Mucosa of stomach (tissue), 1 donor: ENCODE measurements around the gene ADM2.

ENCODE experiments used
- H3K27me3 ChIP-seq: one replicate; pipeline ENCODE4 v1.7.0; 2013; ENCODE audit warnings: mild to moderate bottlenecking, low read length; ENCODE audit not compliant: control insufficient read depth, insufficient read depth
- H3K36me3 ChIP-seq: one replicate; pipeline ENCODE4 v1.7.0; 2013; ENCODE audit warnings: low read length; ENCODE audit not compliant: control insufficient read depth, insufficient read depth
- H3K4me1 ChIP-seq: one replicate; pipeline ENCODE4 v1.7.0; 2013; ENCODE audit warnings: mild to moderate bottlenecking, low read length; ENCODE audit not compliant: control insufficient read depth, insufficient read depth
- H3K4me3 ChIP-seq: one replicate; pipeline ENCODE4 v1.7.0; 2013; ENCODE audit warnings: low read length
- H3K9ac ChIP-seq: one replicate; pipeline ENCODE4 v1.7.0; 2013; ENCODE audit warnings: mild to moderate bottlenecking, low read length, moderate library complexity
- H3K9me3 ChIP-seq: one replicate; pipeline ENCODE4 v1.7.0; 2013; ENCODE audit warnings: mild to moderate bottlenecking, low read length, moderate library complexity; ENCODE audit not compliant: control insufficient read depth
- donor health status: Pancreatic carcinoma.

The ADM2 gene

GRCh38 chr22:50473855-50474671 is 7.3 kb upstream of the ADM2 start:
- Histone ChIP-seq H3K9me3 (no peaks in the 10 kb centered on the region), H3K9ac (peak overlapping the region; percentile 64), H3K27me3 (no peaks in the 10 kb centered on the region), H3K36me3 (no peaks in the 10 kb centered on the region), H3K4me3 (peak overlapping the region; percentile 9), H3K4me1 (peaks cover 56% of the 10 kb centered on the region)

GRCh38 chr22:50474710-50475651 is 6.4 kb upstream of the ADM2 start, which contains the start of gene SBF1:
SBF1 (minus strand) TSS chr22:50475035; CDS start chr22:50474840, 195 bp downstream.
- peaks cover 3% of the 10 kb centered on the region for H3K27me3 ChIP-seq
- peak within 1 kb of the TSS; percentile 46 for H3K4me3 ChIP-seq
- peak within 1 kb of the TSS; percentile 83 for H3K9ac ChIP-seq
- H3K36me3 ChIP-seq: no peaks in the 10 kb centered on the region
- H3K4me1 ChIP-seq: peaks cover 47% of the 10 kb centered on the region
- no peaks in the 10 kb centered on the region for H3K9me3 ChIP-seq

- peak overlapping the region; percentile 46 for H3K4me3 ChIP-seq
- H3K9me3 ChIP-seq: no peaks in the 10 kb centered on the region
- H3K9ac ChIP-seq: peak overlapping the region; percentile 83
These were observed 5.7 kb upstream of the ADM2 start for GRCh38 chr22:50475652-50476002.

GRCh38 chr22:50476868-50477267 is 4.5 kb upstream of the ADM2 start:
- no peaks in the 10 kb centered on the region for H3K36me3 ChIP-seq
- H3K9me3 ChIP-seq: no peaks in the 10 kb centered on the region
- no peak overlapping the region for H3K9ac ChIP-seq
- H3K27me3 ChIP-seq: peaks cover 18% of the 10 kb centered on the region
- H3K4me3 ChIP-seq: no peak overlapping the region
- H3K4me1 ChIP-seq: peaks cover 29% of the 10 kb centered on the region

More at GRCh38 chr22:50475652-50476002, 5.7 kb upstream of the ADM2 start:
- Histone ChIP-seq H3K36me3 (no peaks in the 10 kb centered on the region), H3K4me1 (peaks cover 40% of the 10 kb centered on the region), H3K27me3 (peaks cover 8% of the 10 kb centered on the region)

- H3K4me3 ChIP-seq: no peak overlapping the region
- no peaks in the 10 kb centered on the region for H3K36me3 ChIP-seq
- no peak overlapping the region for H3K9ac ChIP-seq
- peaks cover 23% of the 10 kb centered on the region for H3K4me1 ChIP-seq
- H3K9me3 ChIP-seq: no peaks in the 10 kb centered on the region
- peaks cover 27% of the 10 kb centered on the region for H3K27me3 ChIP-seq
These were observed 3.4 kb upstream of the ADM2 start for GRCh38 chr22:50477923-50478322.

GRCh38 chr22:50479721-50480120 is 1.6 kb upstream of the ADM2 start:
- peaks cover 29% of the 10 kb centered on the region for H3K27me3 ChIP-seq
- H3K9ac ChIP-seq: no peak overlapping the region
- no peak overlapping the region for H3K4me3 ChIP-seq
- no peaks in the 10 kb centered on the region for H3K9me3 ChIP-seq
- peaks cover 27% of the 10 kb centered on the region for H3K4me1 ChIP-seq
- H3K36me3 ChIP-seq: no peaks in the 10 kb centered on the region

GRCh38 chr22:50481045-50481439 is 301 bp upstream of the ADM2 start:
- peaks cover 28% of the 10 kb centered on the region for H3K4me1 ChIP-seq
- H3K36me3 ChIP-seq: no peaks in the 10 kb centered on the region
- no peaks in the 10 kb centered on the region for H3K9me3 ChIP-seq
- H3K9ac ChIP-seq: peak overlapping the region; percentile 34
- H3K4me3 ChIP-seq: no peak overlapping the region
- peaks cover 29% of the 10 kb centered on the region for H3K27me3 ChIP-seq

- Histone ChIP-seq H3K4me1 (peaks cover 28% of the 10 kb centered on the region), H3K9me3 (no peaks in the 10 kb centered on the region), H3K27me3 (peaks cover 37% of the 10 kb centered on the region), H3K4me3 (peak overlapping the region; percentile 41), H3K36me3 (no peaks in the 10 kb centered on the region), H3K9ac (peak overlapping the region; percentile 70)
These were observed 1.0 kb downstream of the ADM2 start for GRCh38 chr22:50482107-50483074.

- Histone ChIP-seq H3K9me3 (no peaks in the 10 kb centered on the region), H3K27me3 (peaks cover 42% of the 10 kb centered on the region), H3K4me1 (peaks cover 28% of the 10 kb centered on the region), H3K36me3 (no peaks in the 10 kb centered on the region), H3K9ac (no peak overlapping the region), H3K4me3 (no peak overlapping the region)
These were observed 1.8 kb downstream of the ADM2 start for GRCh38 chr22:50483106-50483505.

- no peaks in the 10 kb centered on the region for H3K36me3 ChIP-seq
- peaks cover 42% of the 10 kb centered on the region for H3K27me3 ChIP-seq
- no peak overlapping the region for H3K9ac ChIP-seq
- no peaks in the 10 kb centered on the region for H3K9me3 ChIP-seq
- H3K4me1 ChIP-seq: peaks cover 28% of the 10 kb centered on the region
- H3K4me3 ChIP-seq: no peak overlapping the region
These were observed 2.2 kb downstream of the ADM2 start for GRCh38 chr22:50483556-50483955.
